Large intestine (tissue), 3 donors: ENCODE measurements around the gene CROCC. TPM values are rescaled to one million over a fixed set of nuclear protein-coding genes. Genes with fewer than 3 reads are reported as not detected.
"Not testable (repeated sequence)": the region's sequence is repeated elsewhere in the genome, so short reads cannot be mapped to it uniquely, and the experiment has no call there.

Source experiments
- DNase-seq, 2 donors: peaks; one replicate each; pipeline versions ENCODE4 v3.0.0 to v3.0.0-alpha.2; 2013
- H3K27ac ChIP-seq: one replicate; pipeline ENCODE4 v1.5.1; 2013; ENCODE audit warnings: low read length
- H3K27me3 ChIP-seq: 2 replicates; pipeline ENCODE4 v1.6.1; 2013; ENCODE audit warnings: low read length; ENCODE audit not compliant: control insufficient read depth, insufficient read depth
- H3K36me3 ChIP-seq: 2 replicates; pipeline ENCODE4 v1.6.1; 2013; ENCODE audit warnings: low read length; ENCODE audit not compliant: control insufficient read depth, insufficient read depth
- H3K4me1 ChIP-seq: one replicate; pipeline ENCODE4 v1.6.1; 2013; ENCODE audit warnings: low read length; ENCODE audit not compliant: control insufficient read depth, insufficient read depth
- H3K4me3 ChIP-seq: one replicate; pipeline ENCODE4 v1.5.1; 2013; ENCODE audit warnings: low read length
- H3K9me3 ChIP-seq: one replicate; pipeline ENCODE4 v1.6.1; 2013; ENCODE audit warnings: mild to moderate bottlenecking, low read depth, low read length, moderate library complexity; ENCODE audit not compliant: control insufficient read depth
- WGBS: methylation state at CpG from one replicate; pipeline ENCODE4 v1.1.5; 2013; ENCODE audit warnings: low lambda C conversion rate; ENCODE audit not compliant: insufficient coverage; 5-methylcytosine and 5-hydroxymethylcytosine counted together
- polyA plus RNA-seq: library from polyadenylated mRNA; unstranded; fragments of 120-200 nt; gene quantifications from one replicate; pipeline ENCODE4 v1.2.1, GENCODE V29; 2013

Gene CROCC
- polyA plus RNA-seq, 1 donor = 24.8 TPM

DNA sequence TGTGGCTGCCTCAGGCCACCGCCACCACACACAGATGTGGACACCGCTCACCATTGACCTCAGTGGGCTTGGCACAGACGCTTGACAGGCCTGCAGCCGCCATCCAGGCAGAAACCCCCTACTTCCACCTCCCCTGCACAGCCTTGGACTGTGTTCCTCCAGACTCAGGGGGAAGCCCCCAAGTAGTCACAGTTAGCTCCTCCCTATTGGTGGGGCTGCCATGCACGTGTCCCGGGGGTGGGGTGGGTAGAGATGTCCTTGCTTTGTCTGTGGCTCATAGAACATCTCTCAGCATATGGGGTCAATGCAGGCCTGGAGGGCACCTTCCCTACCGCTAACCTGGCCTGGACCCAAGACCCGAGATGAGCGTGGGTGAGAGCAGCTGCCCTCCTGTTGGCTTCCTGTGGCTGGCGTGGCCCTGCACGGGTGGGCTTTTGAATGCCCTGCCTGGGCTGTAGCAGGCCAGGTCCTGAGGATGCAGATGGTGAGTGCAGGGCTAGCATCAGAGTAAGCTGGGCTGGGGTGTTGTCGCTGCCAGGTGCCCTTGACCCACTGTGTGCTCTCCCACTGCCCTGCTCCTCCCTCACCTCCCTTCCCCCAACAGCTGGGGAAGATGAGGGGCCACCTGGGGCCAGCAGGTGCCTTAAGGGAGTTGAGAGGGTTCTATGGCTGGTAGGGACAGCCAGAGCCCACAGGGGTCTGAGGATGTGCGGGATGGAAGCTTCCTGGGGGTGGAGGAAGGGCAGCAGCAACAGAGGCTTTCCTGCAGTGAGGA, 6.2 kb downstream of the CROCC start:
- Histone ChIP-seq H3K9me3 (peaks cover 10% of the 10 kb centered on the region), H3K4me3 (no peak overlapping the region), H3K27me3 (no peaks in the 10 kb centered on the region), H3K4me1 (no peaks in the 10 kb centered on the region), H3K27ac (no peak overlapping the region), H3K36me3 (peaks cover 2% of the 10 kb centered on the region)
- DNase-seq = no peak
- WGBS = 30% methylated on average over 2 of the region's 13 CpGs

DNA sequence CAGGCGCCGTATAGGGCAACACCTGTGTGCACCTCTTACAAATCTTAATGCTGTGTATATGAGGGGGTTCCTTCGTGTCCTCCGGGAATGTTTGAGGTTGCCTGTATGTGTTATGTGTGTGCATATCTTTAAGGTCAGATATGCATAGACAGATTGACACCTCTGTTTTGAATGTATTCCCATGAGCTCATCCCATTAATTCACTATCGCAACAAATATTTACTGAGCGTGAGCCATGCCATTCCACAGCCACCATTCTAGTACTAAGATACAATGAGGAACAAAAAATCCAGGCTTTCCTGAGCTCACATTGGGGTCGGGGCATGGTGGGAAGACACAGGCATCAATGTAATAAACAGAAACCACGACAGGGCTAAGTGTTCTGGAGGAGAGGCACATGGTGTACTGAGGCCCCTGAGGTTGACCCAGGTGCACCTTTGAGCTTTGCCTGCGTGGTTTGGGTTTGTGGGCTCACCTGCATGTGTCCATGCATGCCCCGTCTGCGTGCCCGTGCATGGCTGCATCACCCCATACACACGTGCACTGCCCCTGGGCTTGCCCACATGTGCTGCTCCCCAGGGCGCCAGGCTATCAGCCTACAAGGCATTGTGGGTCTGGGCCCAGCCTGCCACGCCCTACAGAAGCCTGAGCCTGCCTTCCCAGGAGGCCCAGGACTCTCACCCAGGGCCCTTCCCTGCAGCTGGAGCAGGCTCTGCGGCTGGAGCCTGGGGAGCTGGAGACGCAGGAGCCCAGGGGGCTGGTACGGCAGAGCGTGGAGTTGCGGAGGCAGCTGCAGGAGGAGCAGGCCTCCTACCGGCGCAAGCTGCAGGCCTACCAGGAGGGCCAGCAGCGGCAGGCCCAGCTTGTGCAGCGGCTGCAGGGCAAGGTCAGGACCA, 7.7 kb downstream of the CROCC start:
- H3K4me1 ChIP-seq, DNase-seq, H3K9me3 ChIP-seq, H3K36me3 ChIP-seq, H3K4me3 ChIP-seq, H3K27ac ChIP-seq, H3K27me3 ChIP-seq: not testable (repeated sequence)
- WGBS = 81% methylated on average over 4 of the region's 24 CpGs

DNA sequence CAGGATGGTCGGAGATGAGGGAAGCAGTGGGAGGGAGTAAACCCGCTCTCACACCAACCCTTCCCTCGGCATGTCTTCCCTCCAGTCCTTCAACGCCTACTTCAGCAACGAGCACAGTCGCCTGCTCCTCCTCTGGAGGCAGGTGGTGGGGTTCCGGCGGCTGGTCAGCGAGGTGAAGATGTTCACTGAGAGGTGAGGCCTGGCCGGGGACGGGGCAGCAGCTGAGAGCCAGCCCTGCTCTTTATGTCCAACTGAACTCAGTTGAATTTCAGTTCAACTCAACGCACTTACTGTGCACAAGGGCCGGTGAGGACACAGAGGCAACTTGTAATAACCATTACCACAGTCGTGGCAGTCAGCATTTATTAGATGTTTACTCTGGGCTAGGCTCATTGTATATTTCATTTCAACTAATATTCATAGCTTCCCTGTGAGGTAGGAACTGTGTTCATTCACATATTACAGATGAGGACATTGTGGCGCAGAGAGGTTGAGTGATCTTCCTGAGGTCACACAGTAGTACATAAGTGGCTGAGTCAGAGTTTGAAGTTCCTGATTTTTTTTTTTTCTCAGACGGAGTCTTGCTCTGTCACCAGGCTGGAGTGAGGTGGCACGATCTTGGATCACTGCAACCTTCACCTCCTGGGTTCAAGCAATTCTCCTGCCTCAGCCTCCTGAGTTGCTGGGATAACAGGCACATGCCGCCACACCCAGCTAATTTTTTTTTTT, 9.6 kb downstream of the CROCC start:
- H3K27ac ChIP-seq, H3K4me1 ChIP-seq, H3K36me3 ChIP-seq, H3K4me3 ChIP-seq, H3K27me3 ChIP-seq, DNase-seq, H3K9me3 ChIP-seq: not testable (repeated sequence)
- 85% methylated on average over 5 of the region's 18 CpGs for WGBS

DNA sequence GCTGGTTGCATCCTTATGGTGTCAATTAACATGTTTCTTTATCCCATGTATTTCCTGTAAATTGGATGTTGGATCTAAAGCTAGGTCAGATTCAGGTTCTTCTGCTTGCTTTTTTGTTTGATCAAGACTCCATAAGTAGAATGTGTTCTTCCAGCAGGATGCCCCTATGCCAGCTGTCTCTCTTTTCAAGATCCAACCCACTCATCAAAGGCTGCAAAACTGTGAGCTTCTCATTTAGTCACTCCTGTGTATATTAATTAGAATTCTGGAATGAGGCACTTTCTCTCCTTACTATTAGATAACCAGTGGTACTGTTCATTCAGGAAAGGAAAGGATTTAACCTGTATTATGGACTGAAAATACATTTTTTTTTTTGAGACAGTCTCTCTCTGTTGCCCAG, 12.2 kb downstream of the CROCC start:
- H3K4me1 ChIP-seq, H3K36me3 ChIP-seq, H3K27ac ChIP-seq, DNase-seq, H3K9me3 ChIP-seq, H3K27me3 ChIP-seq, H3K4me3 ChIP-seq: not testable (repeated sequence)

DNA sequence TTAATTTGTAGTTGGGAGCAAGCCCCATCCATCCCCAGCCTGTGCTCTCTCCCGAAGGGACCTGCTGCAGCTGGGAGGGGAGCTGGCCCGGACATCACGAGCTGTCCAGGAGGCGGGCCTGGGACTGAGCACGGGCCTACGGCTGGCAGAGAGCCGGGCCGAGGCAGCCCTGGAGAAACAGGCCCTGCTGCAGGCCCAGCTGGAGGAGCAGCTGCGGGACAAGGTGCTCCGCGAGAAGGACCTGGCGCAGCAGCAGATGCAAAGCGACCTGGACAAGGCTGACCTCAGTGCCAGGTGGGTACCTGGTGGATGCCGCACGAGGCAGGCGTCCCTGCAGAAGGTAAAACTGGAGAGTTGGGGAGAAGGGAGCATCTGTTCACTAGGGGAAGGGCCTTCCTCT, 14.8 kb downstream of the CROCC start:
- not testable (repeated sequence) for H3K4me1 ChIP-seq, H3K27me3 ChIP-seq, DNase-seq, H3K27ac ChIP-seq, H3K36me3 ChIP-seq, H3K4me3 ChIP-seq, H3K9me3 ChIP-seq
- WGBS = no CpG with 5 or more reads among the region's 16 CpGs

DNA sequence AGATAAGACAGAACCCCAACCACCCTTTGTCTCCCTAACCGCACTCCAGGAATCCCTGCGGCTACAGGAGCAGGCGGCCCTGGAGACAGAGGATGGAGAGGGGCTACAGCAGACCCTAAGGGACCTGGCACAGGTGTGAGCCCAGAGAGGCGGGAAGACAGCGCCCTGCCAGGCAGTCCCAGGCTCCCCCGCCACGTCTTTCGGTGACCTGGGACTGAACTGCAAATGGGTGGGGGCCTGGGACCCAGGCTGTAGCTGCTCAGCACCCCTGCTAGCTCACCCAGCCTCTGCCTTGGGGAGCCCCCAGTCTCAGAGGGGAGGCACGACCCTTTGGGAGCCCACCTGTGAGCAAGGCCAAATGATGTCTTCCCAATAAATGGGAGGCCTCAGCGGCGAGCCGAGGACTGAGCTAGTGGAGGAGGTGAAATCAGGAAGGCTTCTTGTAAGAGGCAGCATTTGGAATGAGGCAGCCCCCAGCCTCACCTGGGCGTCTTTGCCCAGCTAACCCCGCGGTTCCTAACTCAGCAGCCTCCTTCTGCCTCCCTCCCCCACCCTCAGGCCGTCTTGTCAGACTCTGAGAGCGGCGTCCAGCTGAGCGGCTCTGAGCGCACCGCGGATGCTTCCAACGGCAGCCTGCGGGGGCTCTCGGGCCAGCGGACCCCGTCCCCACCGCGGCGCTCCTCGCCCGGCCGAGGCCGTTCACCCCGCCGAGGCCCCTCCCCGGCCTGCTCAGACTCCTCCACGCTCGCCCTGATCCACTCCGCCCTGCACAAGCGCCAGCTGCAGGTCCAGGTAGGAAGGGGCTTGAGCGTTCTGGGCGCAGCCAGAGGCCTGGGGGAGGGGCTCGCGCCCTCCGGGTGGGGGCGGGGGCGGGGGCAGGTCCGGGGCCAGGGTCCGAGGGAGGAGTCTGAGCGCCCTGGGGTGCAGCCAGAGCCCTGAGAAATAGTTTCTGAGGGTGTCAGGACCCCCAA, 16.9 kb downstream of the CROCC start:
- H3K4me3 ChIP-seq = no peak overlapping the region

DNA sequence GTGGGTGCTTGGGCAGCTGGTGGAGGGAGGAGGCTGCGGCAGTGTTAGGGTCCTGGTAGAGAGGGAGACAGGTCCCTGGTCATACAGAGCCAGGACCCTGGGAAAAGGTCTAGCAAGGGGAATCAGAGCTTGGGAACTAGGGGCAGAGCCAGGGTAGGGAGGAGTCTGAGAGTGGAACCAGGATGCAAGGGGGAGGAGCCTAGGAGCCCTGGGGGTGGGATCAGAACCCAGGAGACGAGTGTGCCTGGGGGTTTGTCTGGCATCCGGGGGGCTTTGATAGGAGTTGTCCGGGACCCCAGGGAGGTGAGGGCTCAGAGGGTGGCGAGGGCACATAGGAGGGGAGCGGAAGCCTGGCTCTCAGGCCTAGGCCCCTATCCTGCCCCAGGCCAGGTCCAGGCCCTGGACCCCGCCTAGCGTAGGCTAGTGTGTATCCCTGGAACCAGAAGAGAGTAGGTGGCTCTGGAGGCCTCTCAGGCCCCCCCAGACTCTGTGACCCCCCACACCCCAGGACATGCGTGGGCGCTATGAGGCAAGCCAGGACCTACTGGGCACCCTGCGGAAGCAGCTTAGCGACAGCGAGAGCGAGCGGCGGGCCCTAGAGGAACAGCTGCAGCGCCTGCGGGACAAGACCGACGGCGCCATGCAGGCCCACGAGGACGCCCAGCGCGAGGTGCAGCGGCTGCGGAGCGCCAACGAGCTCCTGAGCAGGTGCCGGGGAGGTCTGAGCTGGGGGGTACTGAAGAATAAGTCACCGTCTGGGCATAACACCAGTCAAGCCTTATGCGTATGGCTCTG, 17.9 kb downstream of the CROCC start:
- H3K36me3 ChIP-seq, H3K4me3 ChIP-seq, H3K27me3 ChIP-seq, H3K4me1 ChIP-seq, H3K27ac ChIP-seq, H3K9me3 ChIP-seq, DNase-seq: not testable (repeated sequence)
- WGBS = 95% methylated on average over 4 of the region's 32 CpGs

More for the DNA sequence above, 16.9 kb downstream of the CROCC start:
- WGBS = no CpG with 5 or more reads among the region's 51 CpGs
- Histone ChIP-seq H3K9me3 (no peaks in the 10 kb centered on the region), H3K36me3 (peaks cover 2% of the 10 kb centered on the region), H3K4me1 (no peaks in the 10 kb centered on the region), H3K27me3 (no peaks in the 10 kb centered on the region), H3K27ac (no peak overlapping the region)
- no peak for DNase-seq

DNA sequence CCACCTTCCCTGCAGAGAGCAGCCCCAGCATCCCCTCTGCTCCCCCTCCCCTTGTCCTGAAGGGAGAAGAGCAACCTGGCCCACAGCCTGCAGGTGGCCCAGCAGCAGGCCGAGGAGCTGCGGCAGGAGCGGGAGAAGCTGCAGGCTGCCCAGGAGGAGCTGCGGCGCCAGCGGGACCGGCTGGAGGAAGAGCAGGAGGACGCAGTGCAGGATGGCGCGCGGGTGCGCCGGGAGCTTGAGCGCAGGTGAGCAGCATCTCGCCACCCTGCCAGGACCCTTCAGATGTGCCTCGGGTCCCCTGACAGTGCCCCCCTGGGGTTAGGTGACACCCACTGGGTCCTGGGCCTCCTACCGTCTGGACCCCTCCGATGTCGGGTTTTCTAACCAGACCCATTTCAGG, 22.3 kb downstream of the CROCC start:
- peaks cover 8% of the 10 kb centered on the region for H3K36me3 ChIP-seq
- WGBS = no CpG with 5 or more reads among the region's 19 CpGs

DNA sequence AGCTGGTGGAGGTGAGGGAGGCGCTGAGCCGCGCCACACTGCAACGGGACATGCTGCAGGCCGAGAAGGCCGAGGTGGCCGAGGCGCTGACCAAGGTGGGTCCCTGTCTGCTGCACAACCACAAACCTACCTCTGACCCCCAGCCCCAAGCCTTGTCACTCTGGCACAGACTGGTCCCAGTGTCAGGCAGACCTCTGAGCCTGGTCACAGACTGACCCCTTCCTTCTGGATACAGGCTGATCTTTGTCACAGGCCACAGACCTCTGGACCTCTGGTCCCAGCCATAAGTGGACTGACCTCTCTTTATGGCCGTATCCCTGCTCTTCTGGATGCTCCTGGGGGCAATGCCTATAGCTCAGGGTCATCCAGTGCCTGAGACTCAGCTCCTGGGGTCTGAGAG, 23.8 kb downstream of the CROCC start:
- H3K4me3 ChIP-seq, H3K27ac ChIP-seq, H3K9me3 ChIP-seq, H3K27me3 ChIP-seq, DNase-seq, H3K4me1 ChIP-seq, H3K36me3 ChIP-seq: not testable (repeated sequence)
- no CpG with 5 or more reads among the region's 9 CpGs for WGBS

More for the DNA sequence above, 22.3 kb downstream of the CROCC start:
- H3K27ac ChIP-seq = no peak overlapping the region
- H3K4me1 ChIP-seq = no peaks in the 10 kb centered on the region
- no peak for DNase-seq
- no peaks in the 10 kb centered on the region for H3K27me3 ChIP-seq
- no peaks in the 10 kb centered on the region for H3K9me3 ChIP-seq
- no peak overlapping the region for H3K4me3 ChIP-seq
